ENCODE results near the gene CLIC4.

The CLIC4 gene

GRCh38 chr1:24858277-24858676 is 113.0 kb downstream of the CLIC4 start:
- FAIRE-seq (no peak), DNase-seq (ENCODE audit: insufficient read length, low spot score) (no peak)
- TF ChIP-seq, protein P1, sequence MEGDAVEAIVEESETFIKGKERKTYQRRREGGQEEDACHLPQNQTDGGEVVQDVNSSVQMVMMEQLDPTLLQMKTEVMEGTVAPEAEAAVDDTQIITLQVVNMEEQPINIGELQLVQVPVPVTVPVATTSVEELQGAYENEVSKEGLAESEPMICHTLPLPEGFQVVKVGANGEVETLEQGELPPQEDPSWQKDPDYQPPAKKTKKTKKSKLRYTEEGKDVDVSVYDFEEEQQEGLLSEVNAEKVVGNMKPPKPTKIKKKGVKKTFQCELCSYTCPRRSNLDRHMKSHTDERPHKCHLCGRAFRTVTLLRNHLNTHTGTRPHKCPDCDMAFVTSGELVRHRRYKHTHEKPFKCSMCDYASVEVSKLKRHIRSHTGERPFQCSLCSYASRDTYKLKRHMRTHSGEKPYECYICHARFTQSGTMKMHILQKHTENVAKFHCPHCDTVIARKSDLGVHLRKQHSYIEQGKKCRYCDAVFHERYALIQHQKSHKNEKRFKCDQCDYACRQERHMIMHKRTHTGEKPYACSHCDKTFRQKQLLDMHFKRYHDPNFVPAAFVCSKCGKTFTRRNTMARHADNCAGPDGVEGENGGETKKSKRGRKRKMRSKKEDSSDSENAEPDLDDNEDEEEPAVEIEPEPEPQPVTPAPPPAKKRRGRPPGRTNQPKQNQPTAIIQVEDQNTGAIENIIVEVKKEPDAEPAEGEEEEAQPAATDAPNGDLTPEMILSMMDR (IDR thresholded peaks at IDR 0.05; ENCODE audit: insufficient read depth, missing control alignments): no peak

DNA sequence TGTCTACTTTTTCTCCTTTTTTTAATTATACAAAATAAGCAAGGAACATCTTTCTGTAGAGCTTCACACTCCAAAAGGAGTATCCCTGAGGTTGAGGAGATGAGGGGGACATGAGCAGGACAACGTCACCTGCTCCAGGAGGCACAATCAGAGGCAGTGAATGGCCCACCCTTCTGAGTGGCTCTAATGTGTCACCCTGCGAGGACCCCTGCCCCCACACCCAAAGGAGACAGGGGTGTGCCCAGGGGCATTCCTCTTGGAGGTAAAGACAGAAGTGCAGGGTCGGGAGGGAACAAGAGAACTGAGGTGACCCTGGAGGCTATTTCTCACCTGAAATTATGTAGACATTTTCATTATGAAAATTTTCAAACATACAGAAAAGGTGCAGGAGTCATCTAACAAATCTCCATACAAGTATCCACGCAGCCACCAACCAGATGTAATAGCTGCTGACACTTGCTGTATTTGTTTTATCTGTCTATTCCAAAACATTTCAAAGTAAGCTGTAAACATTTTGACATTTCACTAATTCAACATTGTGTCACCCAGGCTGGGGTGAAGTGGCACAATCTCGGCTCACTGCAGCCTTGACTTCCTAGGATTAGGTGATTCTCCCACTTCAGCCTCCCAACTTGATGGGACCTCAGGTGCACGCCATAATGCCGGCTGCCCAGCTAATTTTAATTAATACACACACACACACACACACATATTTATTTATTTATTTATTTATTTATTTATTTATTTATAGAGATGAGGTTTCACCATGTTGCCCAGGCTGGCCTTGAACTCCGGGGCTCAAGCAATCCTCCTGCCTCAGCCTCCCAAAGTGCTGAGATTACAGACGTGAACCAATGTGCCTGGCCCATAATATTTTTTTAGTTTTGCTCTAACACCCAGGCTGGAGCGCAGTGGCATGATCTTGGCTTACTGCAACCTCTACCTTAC is 114.1 kb downstream of the CLIC4 start:
- DNase-seq (ENCODE audit: insufficient read length, low spot score): no peak
- FAIRE-seq: no peak
- TF ChIP-seq, protein P1 (IDR thresholded peaks at IDR 0.05; ENCODE audit: insufficient read depth, missing control alignments): no peak

GRCh38 chr1:24860841-24861240 is 115.6 kb downstream of the CLIC4 start:
- DNase-seq (ENCODE audit: insufficient read length, low spot score): no peak
- TF ChIP-seq, protein P1 (IDR thresholded peaks at IDR 0.05; ENCODE audit: insufficient read depth, missing control alignments): no peak

GRCh38 chr1:24861821-24862727 is 116.8 kb downstream of the CLIC4 start:
- TF ChIP-seq, protein P1 (IDR thresholded peaks at IDR 0.05; ENCODE audit: insufficient read depth, missing control alignments): no peak
- FAIRE-seq (no peak), DNase-seq (ENCODE audit: insufficient read length, low spot score) (no peak)

More at GRCh38 chr1:24860841-24861240, 115.6 kb downstream of the CLIC4 start:
- FAIRE-seq: no peak

DNA sequence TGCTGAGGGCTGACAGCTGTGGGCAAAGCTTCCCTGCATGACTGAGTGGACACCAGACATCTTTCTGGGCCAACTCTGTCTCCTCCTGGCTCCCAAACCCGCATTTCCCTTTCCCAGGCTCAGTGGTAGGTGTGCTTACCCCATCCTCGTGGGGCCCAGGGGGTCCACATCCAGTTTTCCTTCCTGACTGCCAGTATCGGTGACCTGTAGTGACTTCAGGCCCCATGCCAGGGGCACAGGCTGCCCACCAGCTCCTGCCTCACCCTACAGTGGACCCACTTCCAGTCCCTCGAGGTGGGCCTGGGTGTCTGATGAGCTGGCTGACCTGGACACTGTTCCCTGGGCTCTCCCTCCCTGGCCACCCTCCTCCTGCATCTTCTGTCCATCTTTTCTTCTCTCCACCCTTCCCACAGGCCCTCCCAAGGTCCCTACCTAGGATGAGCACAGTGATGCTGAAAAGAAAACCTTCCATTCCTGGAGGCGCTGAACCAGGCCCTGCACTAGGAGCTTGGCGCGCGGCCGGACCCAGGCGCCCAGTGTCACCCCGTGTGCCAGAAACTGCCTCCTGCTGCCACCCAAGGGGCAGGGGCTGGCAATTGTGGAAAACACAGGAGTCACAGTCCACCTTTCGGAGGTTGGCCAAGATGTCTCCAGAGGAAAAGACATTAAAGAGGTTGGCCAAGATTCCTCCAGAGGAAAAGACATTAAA is 117.7 kb downstream of the CLIC4 start:
- TF ChIP-seq, protein P1 (IDR thresholded peaks at IDR 0.05; ENCODE audit: insufficient read depth, missing control alignments): no peak
- FAIRE-seq: no peak
- no peak for DNase-seq (ENCODE audit: insufficient read length, low spot score)

GRCh38 chr1:24864370-24864777 is 119.1 kb downstream of the CLIC4 start:
- DNase-seq (ENCODE audit: insufficient read length, low spot score): no peak
- TF ChIP-seq, protein P1 (IDR thresholded peaks at IDR 0.05; ENCODE audit: insufficient read depth, missing control alignments): no peak
- FAIRE-seq: no peak
